Upper lobe of left lung (tissue), 6 donors: ENCODE data around the gene MYDGF. TPM values are rescaled to one million over a fixed set of nuclear protein-coding genes. Genes with fewer than 3 reads are reported as not detected.

Source experiments
- ATAC-seq, 2 donors: fragments of 200-7000 bp; cut with Tn5 transposase; one replicate each; pipeline ENCODE4 v1.9.1; 2022; ENCODE audit warnings: mild to moderate bottlenecking in 2 of 2, moderate library complexity in 2 of 2; ENCODE audit not compliant: low FRiP score in 2 of 2
- DNase-seq, 2 donors: peaks; one replicate each; pipeline ENCODE4 v3.0.0-alpha.2; 2019 to 2020
- H3K27ac ChIP-seq, 4 donors: fragments of 200-600 bp; sonication (generic); one replicate each; pipeline ENCODE4 v1.5.1; 2016 to 2019
- H3K27me3 ChIP-seq, 4 donors: fragments of 200-600 bp; sonication (generic); one replicate each; pipeline ENCODE4 v1.5.1; 2017 to 2019
- H3K36me3 ChIP-seq, 4 donors: fragments of 200-600 bp; sonication (generic); one replicate each; pipeline ENCODE4 v1.5.1; 2016 to 2019
- H3K4me1 ChIP-seq, 4 donors: fragments of 200-600 bp; sonication (generic); one replicate each; pipeline ENCODE4 v1.5.1; 2018 to 2019
- H3K4me3 ChIP-seq, 4 donors: fragments of 200-600 bp; sonication (generic); one replicate each; pipeline ENCODE4 v1.5.1; 2017 to 2019; ENCODE audit warnings: mild to moderate bottlenecking in 2 of 4, moderate library complexity in 1 of 4
- H3K9me3 ChIP-seq, 4 donors: fragments of 200-600 bp; sonication (generic); one replicate each; pipeline ENCODE4 v1.5.1; 2018 to 2019
- EP300 ChIP-seq, 4 donors: sonication (generic); formaldehyde crosslinking; IDR thresholded peaks; one replicate each; pipeline ENCODE4 v1.5.1; 2017; ENCODE audit warnings: antibody characterized with exemption in 4 of 4, control low read depth in 2 of 4
- POLR2A ChIP-seq, 4 donors: fragments of 450-650 bp; IDR thresholded peaks; one replicate each; pipeline ENCODE4 v1.5.1; 2016 to 2017; ENCODE audit warnings: antibody characterized with exemption in 4 of 4, mild to moderate bottlenecking in 2 of 4
- POLR2AphosphoS5 ChIP-seq, 2 donors: sonication (generic); formaldehyde crosslinking; IDR thresholded peaks; one replicate each; pipeline ENCODE4 v1.5.1; 2017; ENCODE audit warnings: antibody characterized with exemption in 2 of 2
- WGBS, 2 donors: methylation state at CpG; one replicate each; pipeline ENCODE4 v1.1.5; 2017 to 2018; 5-methylcytosine and 5-hydroxymethylcytosine counted together
- total RNA-seq, 6 donors: library from RNA; depleted of rRNA in 4 of 6; stranded (reverse); fragments of >200 nt in 4 of 6; gene quantifications; one replicate each; pipeline versions ENCODE4 v1.1.0 to v1.2.1, GENCODE V29; 2016 to 2021
- TF ChIP-seq, protein P1 (sequence below), 6 experiments: fragments of 450-650 bp in 4 of 6; fragments of 200-600 bp in 2 of 6; sonication (generic) in 2 of 6; IDR thresholded peaks; one replicate each; pipeline ENCODE4 v1.5.1; 2016 to 2019; ENCODE audit warnings: antibody characterized with exemption in 6 of 6
- donor health status: DM: no; HTN: no; CAD: no; lungs with moderate emphysema.
- donor health status: DM: no; HTN: yes; CAD: no; lungs with severe emphysema.

Gene MYDGF
- total RNA-seq, 6 donors from 2014 or later, result 6.3 to 121 (median 67.1) TPM

DNA sequence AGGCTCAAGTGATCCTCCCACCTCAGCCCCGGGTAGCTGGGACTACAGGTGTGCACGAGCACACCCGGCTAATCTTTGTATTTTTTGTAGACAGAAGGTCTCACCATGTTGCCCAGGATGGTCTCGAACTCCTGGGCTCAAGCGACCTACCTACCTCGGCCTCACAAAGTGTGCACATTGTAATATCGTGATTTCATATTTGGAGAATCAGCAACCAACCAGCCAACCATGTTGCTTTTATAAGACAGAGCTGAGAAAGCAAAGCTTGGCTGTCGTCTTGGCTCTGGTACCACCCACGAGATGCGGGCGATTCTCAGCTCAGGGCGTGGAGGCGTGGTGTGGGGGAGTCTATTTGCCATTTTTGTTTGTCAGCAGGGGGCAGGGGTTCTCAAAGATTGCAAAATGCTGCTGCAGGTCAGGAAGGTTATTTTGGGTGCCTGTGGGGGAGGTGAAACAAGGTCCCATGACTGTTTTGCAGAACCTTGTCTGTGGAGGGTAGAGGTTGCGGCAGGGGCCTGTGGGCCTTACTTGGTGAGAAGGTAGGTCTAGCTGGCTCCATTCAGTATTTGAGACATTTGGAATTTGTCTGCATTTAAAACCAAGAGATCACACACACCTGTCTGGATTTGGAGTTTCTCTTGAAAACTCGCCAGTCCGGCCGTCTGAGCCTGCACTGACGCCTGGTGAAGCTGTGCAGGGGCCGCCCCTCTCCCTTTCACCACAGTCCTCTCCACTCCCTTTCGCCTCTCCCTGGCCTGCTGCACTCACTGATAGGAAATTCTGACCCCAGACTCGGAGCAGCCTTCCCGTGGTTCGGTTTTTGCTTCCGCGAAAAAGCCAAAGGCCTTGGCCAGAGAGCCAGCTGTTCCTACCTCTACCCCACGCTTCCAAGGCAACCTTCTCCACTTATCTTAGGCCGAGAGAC, 15.4 kb downstream of the MYDGF start:
- H3K9me3 ChIP-seq, result peaks cover 0 to 6% (median 0%) of the 10 kb centered on the region in 4 donors
- H3K27ac ChIP-seq, result no peak overlapping the region
- no peaks in the 10 kb centered on the region for H3K27me3 ChIP-seq
- DNase-seq, result no peak
- H3K4me1 ChIP-seq, result no peaks in the 10 kb centered on the region
- TF ChIP-seq POLR2A (IDR thresholded peaks at IDR 0.05) (no peak), EP300 (IDR thresholded peaks at IDR 0.05) (no peak), POLR2AphosphoS5 (IDR thresholded peaks at IDR 0.05) (no peak)
- TF ChIP-seq, protein P1, sequence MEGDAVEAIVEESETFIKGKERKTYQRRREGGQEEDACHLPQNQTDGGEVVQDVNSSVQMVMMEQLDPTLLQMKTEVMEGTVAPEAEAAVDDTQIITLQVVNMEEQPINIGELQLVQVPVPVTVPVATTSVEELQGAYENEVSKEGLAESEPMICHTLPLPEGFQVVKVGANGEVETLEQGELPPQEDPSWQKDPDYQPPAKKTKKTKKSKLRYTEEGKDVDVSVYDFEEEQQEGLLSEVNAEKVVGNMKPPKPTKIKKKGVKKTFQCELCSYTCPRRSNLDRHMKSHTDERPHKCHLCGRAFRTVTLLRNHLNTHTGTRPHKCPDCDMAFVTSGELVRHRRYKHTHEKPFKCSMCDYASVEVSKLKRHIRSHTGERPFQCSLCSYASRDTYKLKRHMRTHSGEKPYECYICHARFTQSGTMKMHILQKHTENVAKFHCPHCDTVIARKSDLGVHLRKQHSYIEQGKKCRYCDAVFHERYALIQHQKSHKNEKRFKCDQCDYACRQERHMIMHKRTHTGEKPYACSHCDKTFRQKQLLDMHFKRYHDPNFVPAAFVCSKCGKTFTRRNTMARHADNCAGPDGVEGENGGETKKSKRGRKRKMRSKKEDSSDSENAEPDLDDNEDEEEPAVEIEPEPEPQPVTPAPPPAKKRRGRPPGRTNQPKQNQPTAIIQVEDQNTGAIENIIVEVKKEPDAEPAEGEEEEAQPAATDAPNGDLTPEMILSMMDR (IDR thresholded peaks at IDR 0.05), result no peak
- H3K4me3 ChIP-seq, result no peak overlapping the region
- H3K36me3 ChIP-seq, result peaks cover 19 to 73% (median 54%) of the 10 kb centered on the region in 4 donors
- ATAC-seq, result no peak
- WGBS, 2 donors, result 88 to 90% methylated on average over 27 of the region's 27 CpGs

DNA sequence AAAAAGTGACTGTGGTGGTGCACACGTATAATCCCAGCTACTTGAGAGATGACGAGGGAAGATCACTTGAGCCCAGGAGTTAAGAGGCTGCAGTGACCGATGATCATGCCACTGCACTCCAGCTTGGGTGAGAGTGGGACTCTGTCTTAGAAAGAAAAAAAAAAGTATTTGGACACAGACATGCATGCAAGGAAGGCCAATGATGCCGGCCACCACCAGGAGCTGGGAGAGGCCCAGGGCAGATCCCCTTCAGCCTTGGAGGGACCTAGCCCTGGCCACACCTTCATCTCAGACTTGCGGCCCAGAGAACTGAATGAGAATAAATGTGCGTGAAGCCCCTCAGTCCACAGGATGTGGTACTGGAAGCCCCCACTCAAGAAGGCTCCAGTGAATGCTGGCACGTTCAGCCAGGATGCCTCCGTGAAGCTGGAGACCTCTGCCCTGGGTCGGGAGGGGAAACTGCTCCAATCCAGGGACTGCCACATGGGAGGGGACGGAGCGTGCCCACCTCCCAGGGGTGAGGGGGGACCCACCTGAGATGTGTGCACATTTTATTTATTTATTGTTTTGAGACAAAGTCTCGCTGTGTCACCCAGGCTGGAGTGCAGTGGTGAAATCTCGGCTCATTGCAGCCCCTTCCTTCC, 16.2 kb downstream of the MYDGF start:
- no peak overlapping the region for H3K4me3 ChIP-seq
- WGBS, 2 donors, result 77 to 89% methylated on average over 9 to 13 of the region's 13 CpGs
- no peak overlapping the region for H3K27ac ChIP-seq
- peaks cover 0 to 6% (median 0%) of the 10 kb centered on the region in 4 donors for H3K9me3 ChIP-seq
- DNase-seq (peak in 1 of 2 donors; percentile 20), ATAC-seq (no peak)
- H3K4me1 ChIP-seq, result no peaks in the 10 kb centered on the region
- TF ChIP-seq POLR2AphosphoS5 (IDR thresholded peaks at IDR 0.05) (no peak), EP300 (IDR thresholded peaks at IDR 0.05) (no peak)
- no peaks in the 10 kb centered on the region for H3K27me3 ChIP-seq
- H3K36me3 ChIP-seq, result peaks cover 11 to 65% (median 46%) of the 10 kb centered on the region in 4 donors

DNA sequence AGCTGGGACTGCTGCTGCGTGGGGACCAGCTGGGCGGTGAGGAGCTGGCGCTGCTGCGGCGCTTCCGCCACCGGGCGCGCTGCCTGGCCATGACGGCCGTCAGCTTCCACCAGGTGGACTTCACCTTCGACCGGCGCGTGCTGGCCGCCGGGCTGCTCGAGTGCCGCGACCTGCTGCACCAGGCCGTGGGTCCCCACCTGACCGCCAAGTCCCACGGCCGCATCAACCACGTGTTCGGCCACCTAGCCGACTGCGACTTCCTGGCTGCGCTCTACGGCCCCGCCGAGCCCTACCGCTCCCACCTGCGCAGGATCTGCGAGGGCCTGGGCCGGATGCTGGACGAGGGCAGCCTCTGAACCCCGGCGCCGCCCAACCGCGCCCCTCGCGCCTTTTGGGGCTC, 18.1 kb downstream of the MYDGF start:
- Histone ChIP-seq H3K36me3 (peaks cover 0 to 47% (median 28%) of the 10 kb centered on the region in 4 donors), H3K27ac (no peak overlapping the region), H3K4me3 (no peak overlapping the region), H3K4me1 (peaks cover 0 to 14% (median 9%) of the 10 kb centered on the region in 4 donors), H3K27me3 (no peaks in the 10 kb centered on the region), H3K9me3 (no peaks in the 10 kb centered on the region)
- TF ChIP-seq POLR2AphosphoS5 (IDR thresholded peaks at IDR 0.05) (no peak), POLR2A (IDR thresholded peaks at IDR 0.05) (no peak), EP300 (IDR thresholded peaks at IDR 0.05) (no peak)
- TF ChIP-seq, protein P1 (IDR thresholded peaks at IDR 0.05), result no peak
- ATAC-seq (no peak), DNase-seq (peak in 1 of 2 donors; percentile 82)
- 96 to 97% methylated on average over 29 to 32 of the region's 44 CpGs for WGBS, 2 donors

DNA sequence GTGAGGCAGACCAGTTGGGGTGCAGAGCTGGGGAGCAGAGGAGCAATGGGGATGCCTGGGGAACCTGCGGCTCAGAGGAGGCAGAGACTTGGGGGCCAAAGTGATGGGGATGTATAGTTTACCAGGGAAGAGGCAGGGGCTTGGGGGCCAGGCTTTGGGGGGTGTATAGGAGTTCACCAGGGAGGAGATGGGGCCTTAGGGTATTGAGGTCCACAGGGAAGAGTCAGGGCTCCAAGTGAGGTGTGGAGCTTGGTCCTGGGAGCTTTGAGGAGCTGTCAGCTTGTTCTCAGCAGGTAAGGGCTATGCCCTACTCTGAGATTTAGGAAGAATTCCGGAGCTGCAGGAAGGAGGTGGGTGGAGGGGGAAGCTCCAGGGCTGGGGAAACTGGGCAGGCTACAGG, 20.0 kb downstream of the MYDGF start:
- DNase-seq, result no peak
- H3K36me3 ChIP-seq, result peaks cover 0 to 28% (median 12%) of the 10 kb centered on the region in 4 donors
- ATAC-seq, result no peak
- H3K27ac ChIP-seq, result no peak overlapping the region
- H3K27me3 ChIP-seq, result no peaks in the 10 kb centered on the region
- H3K4me1 ChIP-seq, result peaks cover 0 to 18% (median 9%) of the 10 kb centered on the region in 4 donors
- 73 to 90% methylated on average over 2 of the region's 2 CpGs for WGBS, 2 donors
- H3K4me3 ChIP-seq, result no peak overlapping the region
- TF ChIP-seq POLR2AphosphoS5 (IDR thresholded peaks at IDR 0.05) (no peak), POLR2A (IDR thresholded peaks at IDR 0.05) (no peak), EP300 (IDR thresholded peaks at IDR 0.05) (no peak)
- TF ChIP-seq, protein P1 (IDR thresholded peaks at IDR 0.05), result no peak
- H3K9me3 ChIP-seq, result no peaks in the 10 kb centered on the region

DNA sequence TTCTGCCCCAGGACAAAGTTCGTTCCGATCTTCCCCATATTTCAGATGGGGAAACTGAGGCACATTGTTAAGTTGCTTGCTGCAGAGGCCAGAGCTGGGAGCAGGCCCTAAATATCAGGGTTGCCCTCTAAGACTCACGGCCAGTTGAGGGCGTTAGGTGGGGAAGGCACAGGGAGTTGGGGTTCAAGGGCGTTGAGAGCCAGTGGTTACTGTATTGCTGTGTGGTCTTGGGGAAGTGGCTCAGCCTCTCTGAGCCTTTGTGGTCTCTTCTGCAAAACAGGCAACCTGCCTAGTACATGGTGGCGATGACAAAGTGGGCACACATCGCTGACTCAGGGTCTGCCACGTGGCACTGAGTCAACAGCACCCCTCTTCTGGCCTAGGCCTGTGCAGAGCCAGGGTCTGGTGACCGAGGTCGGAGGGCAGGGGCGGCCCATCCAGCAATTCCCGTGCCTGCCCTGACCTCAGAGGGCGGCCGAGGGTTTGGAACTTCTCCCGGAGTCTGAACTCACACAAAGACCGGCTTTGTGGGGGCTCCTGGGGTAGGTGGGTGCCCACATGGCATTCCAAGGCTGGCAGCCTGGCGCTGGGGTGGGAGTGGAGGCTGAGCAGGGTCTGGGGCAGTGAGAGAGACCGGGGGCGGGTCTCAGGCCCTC, 20.6 kb downstream of the MYDGF start:
- TF ChIP-seq POLR2A (IDR thresholded peaks at IDR 0.05), result no peak
- TF ChIP-seq, protein P1 (IDR thresholded peaks at IDR 0.05), result no peak
- no peak for TF ChIP-seq POLR2AphosphoS5 (IDR thresholded peaks at IDR 0.05)
- no peak for TF ChIP-seq EP300 (IDR thresholded peaks at IDR 0.05)
- peak overlapping the region in 1 of 4 donors; percentile 63 for H3K27ac ChIP-seq

More for the DNA sequence above, 20.6 kb downstream of the MYDGF start:
- no peak overlapping the region for H3K4me3 ChIP-seq
- H3K9me3 ChIP-seq, result no peaks in the 10 kb centered on the region
- peaks cover 0 to 18% (median 9%) of the 10 kb centered on the region in 4 donors for H3K4me1 ChIP-seq
- no peaks in the 10 kb centered on the region for H3K27me3 ChIP-seq
- WGBS, 2 donors, result 89 to 90% methylated on average over 19 of the region's 19 CpGs
- peaks cover 0 to 22% (median 10%) of the 10 kb centered on the region in 4 donors for H3K36me3 ChIP-seq
- ATAC-seq, result no peak
- DNase-seq, result no peak
